Neural progenitor cell (in vitro differentiated cells): Measurements from ENCODE around the gene SLC39A13. TPM values are rescaled to one million over a fixed set of nuclear protein-coding genes. Genes with fewer than 3 reads are reported as not detected.

Experiments used
- DNase-seq: peaks from one replicate; pipeline ENCODE4 v3.0.0-alpha.2; 2016; ENCODE audit warnings: low spot score
- H2AFZ ChIP-seq: fragments of 200-600 bp; sonication (generic); replicated peaks from 2 replicates; pipeline ENCODE4 v1.6.1; 2016; ENCODE audit warnings: antibody characterized with exemption
- H3F3A ChIP-seq: fragments of 200-600 bp; sonication (generic); 2 replicates; pipeline ENCODE4 v1.6.1; 2016; ENCODE audit warnings: antibody characterized with exemption, low read depth
- H3K27ac ChIP-seq: fragments of 200-600 bp; sonication (generic); 2 replicates; pipeline ENCODE4 v1.5.1; 2016; ENCODE audit warnings: mild to moderate bottlenecking
- H3K27me3 ChIP-seq: fragments of 200-600 bp; sonication (generic); 2 replicates; pipeline ENCODE4 v1.6.1; 2016; ENCODE audit warnings: mild to moderate bottlenecking, moderate library complexity
- H3K36me3 ChIP-seq: fragments of 200-600 bp; sonication (generic); 2 replicates; pipeline ENCODE4 v1.5.1; 2016
- H3K4me1 ChIP-seq: fragments of 200-600 bp; sonication (generic); 2 replicates; pipeline ENCODE4 v1.6.1; 2016; ENCODE audit warnings: mixed run types
- H3K4me2 ChIP-seq: fragments of 200-600 bp; sonication (generic); 2 replicates; pipeline ENCODE4 v1.6.1; 2016
- H3K4me3 ChIP-seq: fragments of 200-600 bp; sonication (generic); 2 replicates; pipeline ENCODE4 v1.5.1; 2016
- H3K79me2 ChIP-seq: fragments of 200-600 bp; sonication (generic); 2 replicates; pipeline ENCODE4 v1.6.1; 2016; ENCODE audit warnings: low read depth
- H3K9ac ChIP-seq: fragments of 200-600 bp; sonication (generic); 2 replicates; pipeline ENCODE4 v1.6.1; 2016
- H3K9me3 ChIP-seq: fragments of 200-600 bp; sonication (generic); 2 replicates; pipeline ENCODE4 v1.5.1; 2016; ENCODE audit warnings: low read depth
- H4K20me1 ChIP-seq: fragments of 200-600 bp; sonication (generic); 2 replicates; pipeline ENCODE4 v1.6.1; 2016; ENCODE audit warnings: low read depth
- H3K27ac Mint-ChIP-seq: 3 replicates; pipeline ENCODE4 v1.8.0; 2021; ENCODE audit warnings: mixed read lengths
- H3K27me3 Mint-ChIP-seq: 2 replicates; pipeline ENCODE4 v1.8.0; 2022; ENCODE audit warnings: low read depth, mild to moderate bottlenecking, inconsistent platforms, moderate library complexity, mixed read lengths; ENCODE audit not compliant: insufficient read depth
- H3K36me3 Mint-ChIP-seq: 3 replicates; pipeline ENCODE4 v1.8.0; 2021; ENCODE audit warnings: mixed read lengths
- H3K4me1 Mint-ChIP-seq: 3 replicates; pipeline ENCODE4 v1.8.0; 2021; ENCODE audit warnings: mixed read lengths
- H3K4me3 Mint-ChIP-seq: 3 replicates; pipeline ENCODE4 v1.8.0; 2021; ENCODE audit warnings: mild to moderate bottlenecking, moderate library complexity, mixed read lengths
- H3K9me3 Mint-ChIP-seq: 3 replicates; pipeline ENCODE4 v1.8.0; 2020; ENCODE audit warnings: mixed read lengths
- CTCF ChIP-seq: fragments of 200-600 bp; sonication (generic); IDR thresholded peaks from 2 replicates; pipeline ENCODE4 v1.5.1; 2017; ENCODE audit warnings: antibody characterized with exemption, mild to moderate bottlenecking
- EZH2 ChIP-seq: fragments of 200-600 bp; sonication (generic); IDR thresholded peaks from 2 replicates; pipeline ENCODE4 v1.6.1; 2017; ENCODE audit warnings: antibody characterized with exemption, mild to moderate bottlenecking, moderate library complexity
- EZH2phosphoT487 ChIP-seq: fragments of 200-600 bp; sonication (generic); IDR thresholded peaks from 2 replicates; pipeline ENCODE4 v1.6.1; 2017; ENCODE audit warnings: antibody characterized with exemption
- total RNA-seq: library from RNA; depleted of rRNA; stranded (reverse); fragments of >200 nt; gene quantifications from 2 replicates; pipeline ENCODE4 v1.2.3, GENCODE V29; 2015; ENCODE audit warnings: low replicate concordance

Gene SLC39A13
- total RNA-seq, 1 donor from 2014 or later: 11.3 TPM

- no peak for DNase-seq
- H3F3A ChIP-seq: peaks cover 7% of the 10 kb centered on the region
- no peaks in the 10 kb centered on the region for H3K9me3 ChIP-seq
- no peak overlapping the region for H3K4me2 ChIP-seq
- TF ChIP-seq CTCF: no peak
- no peak for TF ChIP-seq EZH2phosphoT487
- TF ChIP-seq EZH2: no peak
- H3K4me3 Mint-ChIP-seq: no peak overlapping the region
- no peak overlapping the region for H3K27ac ChIP-seq
- H3K27ac Mint-ChIP-seq: no peak overlapping the region
- no peak overlapping the region for H2AFZ ChIP-seq
- peaks cover 3% of the 10 kb centered on the region for H3K27me3 Mint-ChIP-seq
- no peak overlapping the region for H3K4me3 ChIP-seq
- no peaks in the 10 kb centered on the region for H3K36me3 Mint-ChIP-seq
- H3K4me1 Mint-ChIP-seq: peaks cover 3% of the 10 kb centered on the region
- no peaks in the 10 kb centered on the region for H3K36me3 ChIP-seq
- no peaks in the 10 kb centered on the region for H3K27me3 ChIP-seq
- H3K79me2 ChIP-seq: no peaks in the 10 kb centered on the region
- no peaks in the 10 kb centered on the region for H3K9me3 Mint-ChIP-seq
- H3K9ac ChIP-seq: no peak overlapping the region
- H4K20me1 ChIP-seq: no peaks in the 10 kb centered on the region
- H3K4me1 ChIP-seq: no peaks in the 10 kb centered on the region
These were observed 14.4 kb upstream of the SLC39A13 start for GRCh38 chr11:47394050-47394321.

GRCh38 chr11:47394322-47395222 is 13.8 kb upstream of the SLC39A13 start:
- Histone ChIP-seq H4K20me1 (no peaks in the 10 kb centered on the region), H3F3A (peaks cover 12% of the 10 kb centered on the region), H3K4me1 (peaks cover under 1% of the 10 kb centered on the region), H3K4me3 (no peak overlapping the region), H3K79me2 (no peaks in the 10 kb centered on the region), H3K4me2 (no peak overlapping the region), H3K36me3 (no peaks in the 10 kb centered on the region), H3K9me3 (no peaks in the 10 kb centered on the region), H3K9ac (no peak overlapping the region), H3K27ac (no peak overlapping the region), H2AFZ (no peak overlapping the region), H3K27me3 (no peaks in the 10 kb centered on the region)
- no peak overlapping the region for H3K27ac Mint-ChIP-seq
- H3K4me1 Mint-ChIP-seq: peaks cover 6% of the 10 kb centered on the region
- peaks cover 6% of the 10 kb centered on the region for H3K27me3 Mint-ChIP-seq
- peak; percentile 2 for DNase-seq
- H3K9me3 Mint-ChIP-seq: no peaks in the 10 kb centered on the region
- no peak overlapping the region for H3K4me3 Mint-ChIP-seq
- no peaks in the 10 kb centered on the region for H3K36me3 Mint-ChIP-seq
- TF ChIP-seq EZH2: no peak
- TF ChIP-seq EZH2phosphoT487: no peak
- TF ChIP-seq CTCF: no peak

GRCh38 chr11:47395223-47396048 is 13.0 kb upstream of the SLC39A13 start:
- no peak for TF ChIP-seq EZH2
- TF ChIP-seq CTCF: no peak
- no peak for TF ChIP-seq EZH2phosphoT487
- Histone ChIP-seq H3K4me1 (peaks cover 5% of the 10 kb centered on the region), H3K27me3 (no peaks in the 10 kb centered on the region), H3F3A (peaks cover 20% of the 10 kb centered on the region), H3K9me3 (no peaks in the 10 kb centered on the region), H3K9ac (no peak overlapping the region), H3K36me3 (no peaks in the 10 kb centered on the region), H3K27ac (no peak overlapping the region), H3K79me2 (no peaks in the 10 kb centered on the region), H3K4me2 (no peak overlapping the region), H2AFZ (no peak overlapping the region), H4K20me1 (no peaks in the 10 kb centered on the region), H3K4me3 (no peak overlapping the region)
- Mint-ChIP-seq H3K27me3 (peaks cover 8% of the 10 kb centered on the region), H3K27ac (no peak overlapping the region), H3K36me3 (no peaks in the 10 kb centered on the region), H3K4me1 (peaks cover 10% of the 10 kb centered on the region), H3K9me3 (no peaks in the 10 kb centered on the region), H3K4me3 (no peak overlapping the region)
- DNase-seq: no peak
